GF-D8 (cell line): ENCODE data around the gene ETNK2.
A peak's percentile ranks its signal among the peaks of the same experiment; 100 is the strongest.

ENCODE experiments used
- DNase-seq: peaks from one replicate; lab custom pipeline; 2025; lab: John Stamatoyannopoulos, UW

The ETNK2 gene

GRCh38 chr1:204147406-204148383 lies 4.1 kb downstream of the ETNK2 start:
- DNase-seq, result no peak

GRCh38 chr1:204146965-204147364 lies 4.9 kb downstream of the ETNK2 start:
- no peak for DNase-seq

GRCh38 chr1:204146309-204146708 lies 5.5 kb downstream of the ETNK2 start:
- no peak for DNase-seq

GRCh38 chr1:204145033-204145504 lies 6.8 kb downstream of the ETNK2 start:
- DNase-seq, result no peak

DNA sequence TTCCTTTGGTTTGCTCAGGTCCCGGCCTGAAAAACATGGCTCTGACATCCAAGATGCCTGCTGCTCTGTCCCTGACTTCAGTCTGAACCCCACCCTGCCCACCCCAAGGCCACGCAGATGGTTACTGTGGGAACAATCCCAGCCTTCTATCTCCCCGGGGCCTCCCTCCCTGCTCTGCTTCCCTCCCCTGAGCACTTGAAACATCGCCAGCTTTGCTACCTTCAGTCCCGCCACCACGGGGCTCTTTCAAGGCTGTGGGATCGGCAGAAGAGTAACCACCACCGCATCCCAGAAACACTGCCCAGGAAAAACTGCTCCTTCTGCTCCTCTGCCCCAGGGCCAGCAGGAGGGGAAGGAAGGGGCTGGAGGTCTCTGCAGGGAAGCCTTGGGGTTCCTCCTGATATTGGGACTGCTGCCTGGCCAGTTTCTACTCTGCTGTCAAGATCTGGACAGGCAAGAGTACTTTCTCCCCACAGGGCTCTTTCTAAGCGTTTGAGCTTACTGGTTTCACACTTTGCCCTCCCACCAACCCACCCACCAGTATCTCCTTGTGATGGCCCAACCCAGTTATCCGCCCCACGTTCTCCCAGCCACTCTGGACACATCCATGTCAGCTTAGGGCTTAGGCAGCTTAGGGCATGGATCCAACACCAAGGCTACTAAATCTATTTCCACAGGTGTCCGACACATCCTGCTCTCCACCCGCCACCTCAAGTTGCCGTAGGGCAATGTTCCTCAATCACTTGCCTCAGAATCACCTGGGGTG lies 8.4 kb downstream of the ETNK2 start:
- DNase-seq, result no peak

DNA sequence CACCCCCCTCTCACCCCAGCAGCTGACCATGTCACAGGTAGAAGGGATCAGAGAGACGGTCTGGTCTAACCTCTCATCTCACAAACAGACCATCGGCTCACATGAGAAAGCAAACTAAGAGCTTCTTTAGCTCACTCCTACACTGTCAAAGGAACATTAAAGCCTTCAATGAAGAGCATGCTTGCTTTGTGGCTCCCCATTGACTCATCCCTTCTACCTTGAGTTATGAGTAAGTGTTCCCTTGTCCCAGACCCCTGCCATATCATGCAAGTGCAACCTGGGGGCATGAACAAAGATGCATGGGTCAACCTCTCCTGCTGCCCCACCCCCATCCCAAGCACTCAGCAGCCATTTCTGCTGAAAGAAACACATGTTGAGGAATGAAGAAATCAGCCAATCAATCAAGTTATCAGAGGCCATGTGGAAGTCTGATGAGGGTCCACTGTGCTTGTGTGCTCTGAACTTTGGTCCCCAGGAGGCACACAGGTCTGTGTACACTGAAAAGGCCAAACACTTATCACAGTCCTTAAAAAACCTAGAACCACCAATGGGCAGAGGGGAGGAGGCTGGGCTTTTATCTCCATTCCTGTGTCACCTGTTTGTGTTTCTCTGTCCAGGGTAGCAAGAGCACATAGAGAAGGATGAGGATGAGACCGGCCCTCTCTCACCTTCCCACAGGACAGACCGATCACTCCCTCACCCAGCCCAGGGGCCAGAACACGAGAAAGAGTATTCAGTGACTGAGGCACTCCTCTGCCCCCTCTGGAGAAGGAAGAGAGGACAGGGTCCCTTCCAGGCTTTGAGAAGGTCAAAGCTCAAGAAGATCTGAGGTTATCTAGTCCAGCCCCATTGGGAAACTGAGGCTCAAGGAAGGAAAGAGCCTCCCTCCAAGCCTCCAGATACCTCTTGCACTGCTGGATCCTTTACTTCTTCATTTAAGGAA lies 9.5 kb downstream of the ETNK2 start:
- DNase-seq, result no peak

GRCh38 chr1:204141131-204141530 lies 10.7 kb downstream of the ETNK2 start:
- DNase-seq, result no peak

DNA sequence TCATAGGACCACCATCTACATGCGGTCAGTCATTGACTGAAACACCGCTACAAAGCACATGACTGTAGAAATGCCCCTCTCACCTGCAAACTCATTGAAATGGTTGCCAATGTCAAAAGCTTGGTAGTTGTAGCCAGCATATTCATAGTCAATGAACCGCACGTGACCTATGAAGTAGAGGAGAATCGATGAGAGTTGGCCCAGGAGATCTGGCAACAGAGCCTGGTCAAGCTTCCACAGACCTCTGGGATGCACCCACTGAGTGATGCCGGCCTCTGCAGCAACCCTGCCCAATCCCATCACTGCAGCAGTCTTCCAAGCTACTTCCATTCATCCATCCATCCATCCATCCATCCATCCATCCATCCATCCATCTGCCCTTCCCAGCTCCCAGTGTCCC lies 11.9 kb downstream of the ETNK2 start:
- DNase-seq, result no peak

DNA sequence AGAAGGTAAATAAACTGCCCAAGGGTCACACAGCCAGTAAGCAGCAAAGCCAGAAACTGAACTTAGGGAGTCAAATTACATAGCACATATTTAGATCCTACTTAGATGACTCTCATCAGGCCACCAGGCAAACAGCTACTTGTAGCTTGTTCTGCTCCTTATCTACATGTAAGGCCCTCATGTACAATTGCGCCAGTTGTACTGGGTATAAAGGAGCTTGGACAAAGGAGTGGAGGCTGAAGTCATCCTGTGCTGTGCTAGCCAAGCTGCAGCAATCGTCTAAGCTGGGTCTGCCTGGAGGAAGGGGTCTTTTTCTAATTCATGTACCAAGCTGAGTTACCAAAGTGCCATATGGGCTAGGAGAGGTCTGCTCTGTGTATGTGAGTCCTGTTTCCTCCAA lies 12.8 kb downstream of the ETNK2 start:
- no peak for DNase-seq

GRCh38 chr1:204136814-204137213 lies 15.0 kb downstream of the ETNK2 start:
- DNase-seq, result no peak

- DNase-seq, result no peak
Measured at GRCh38 chr1:204134103-204134502, 17.7 kb downstream of the ETNK2 start.

- no peak for DNase-seq
Measured at GRCh38 chr1:204132718-204133117, 19.1 kb downstream of the ETNK2 start.

DNA sequence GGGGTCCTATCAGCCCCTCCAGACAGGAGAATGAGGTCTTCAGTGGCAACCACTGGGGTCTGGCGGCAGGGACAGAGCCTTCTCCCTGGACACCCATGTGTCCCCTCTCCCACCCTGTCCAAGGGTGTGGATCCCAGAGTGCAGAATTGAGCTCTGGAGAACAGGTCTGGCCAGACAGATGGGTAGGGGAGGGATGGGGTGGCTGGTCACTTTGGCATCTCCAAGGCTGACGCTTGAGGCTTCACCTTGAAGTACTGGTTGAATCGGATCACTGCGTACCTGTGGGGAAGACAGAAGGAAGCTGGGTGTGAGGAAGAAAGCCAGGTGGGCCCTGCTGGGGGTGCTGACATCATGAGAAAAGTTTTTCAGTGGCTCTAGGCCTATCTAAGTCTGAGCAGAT lies 19.9 kb downstream of the ETNK2 start:
- no peak for DNase-seq

GRCh38 chr1:204130981-204131892 lies 20.6 kb downstream of the ETNK2 start:
- DNase-seq, result no peak

- no peak for DNase-seq
Measured at GRCh38 chr1:204130178-204130577, 21.7 kb downstream of the ETNK2 start.

DNA sequence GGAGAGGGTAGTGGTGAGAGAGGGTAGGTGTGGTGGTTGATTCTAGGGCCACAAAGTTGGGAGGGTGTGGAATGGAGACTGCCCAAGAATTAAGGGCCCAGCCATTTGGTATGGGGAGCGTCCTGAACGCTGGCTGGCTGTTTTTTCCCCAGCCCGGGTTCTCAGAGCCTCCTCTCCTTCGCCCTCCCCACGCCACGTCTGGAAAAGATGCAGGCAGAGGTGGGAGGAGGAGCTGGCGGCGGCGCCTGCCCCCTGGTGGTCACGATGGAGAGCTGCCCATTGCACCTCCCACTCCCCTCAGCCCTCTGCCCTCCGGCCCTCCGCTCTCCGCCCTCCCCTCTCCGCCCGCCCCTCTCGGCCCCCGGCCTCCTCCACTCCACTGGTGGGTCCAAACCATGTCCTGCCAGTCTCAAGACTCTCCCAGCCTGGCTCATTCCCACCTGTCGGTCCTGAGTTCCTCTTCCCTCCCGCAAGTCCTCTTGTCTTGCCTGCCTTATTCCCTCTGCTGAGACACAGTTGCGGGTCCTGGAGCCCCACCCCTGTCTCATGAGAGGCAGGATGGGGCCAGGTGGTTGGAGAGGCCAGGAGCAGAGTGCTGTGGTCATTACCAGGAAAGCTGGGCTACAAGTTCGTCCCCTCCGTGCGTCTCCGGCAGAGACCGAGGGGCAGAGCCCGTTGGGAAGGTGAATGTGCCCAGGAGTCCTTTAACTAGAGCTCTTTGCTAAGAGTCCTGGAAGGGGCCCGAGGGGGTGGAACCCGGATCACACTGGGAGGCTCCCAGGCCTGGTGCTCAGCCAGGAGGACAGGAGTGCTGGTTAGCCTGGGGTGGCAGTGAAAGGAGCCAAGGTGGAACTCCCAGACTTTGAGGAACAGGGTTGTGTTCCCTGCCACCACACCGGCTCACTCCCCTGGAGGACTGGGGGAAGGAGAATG lies 22.6 kb downstream of the ETNK2 start:
- peak; percentile 5 for DNase-seq

DNA sequence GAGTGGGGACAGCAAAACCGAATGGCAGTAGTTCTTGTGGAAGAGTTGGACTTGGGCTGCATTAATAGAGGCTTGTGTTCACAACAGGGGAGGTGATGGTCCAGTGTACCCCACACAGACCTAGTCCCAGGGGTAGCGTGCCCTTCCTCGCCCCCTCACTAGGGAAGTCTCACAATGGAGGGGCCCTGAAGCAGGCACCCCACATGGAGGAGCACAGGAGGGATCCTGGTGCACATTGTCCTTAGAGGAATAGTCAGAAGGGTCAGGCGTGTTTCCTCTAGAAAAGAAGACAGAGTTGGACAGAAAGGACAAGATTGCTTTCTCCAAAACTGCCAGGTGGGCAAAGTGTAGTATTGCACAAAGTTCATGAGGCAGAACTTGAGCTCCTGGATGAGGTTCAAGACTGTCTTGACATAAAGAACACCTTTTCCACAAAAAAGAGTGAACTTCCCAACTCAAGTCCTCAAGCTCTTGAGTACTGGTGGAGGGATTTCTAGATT lies 23.3 kb downstream of the ETNK2 start:
- no peak for DNase-seq

DNA sequence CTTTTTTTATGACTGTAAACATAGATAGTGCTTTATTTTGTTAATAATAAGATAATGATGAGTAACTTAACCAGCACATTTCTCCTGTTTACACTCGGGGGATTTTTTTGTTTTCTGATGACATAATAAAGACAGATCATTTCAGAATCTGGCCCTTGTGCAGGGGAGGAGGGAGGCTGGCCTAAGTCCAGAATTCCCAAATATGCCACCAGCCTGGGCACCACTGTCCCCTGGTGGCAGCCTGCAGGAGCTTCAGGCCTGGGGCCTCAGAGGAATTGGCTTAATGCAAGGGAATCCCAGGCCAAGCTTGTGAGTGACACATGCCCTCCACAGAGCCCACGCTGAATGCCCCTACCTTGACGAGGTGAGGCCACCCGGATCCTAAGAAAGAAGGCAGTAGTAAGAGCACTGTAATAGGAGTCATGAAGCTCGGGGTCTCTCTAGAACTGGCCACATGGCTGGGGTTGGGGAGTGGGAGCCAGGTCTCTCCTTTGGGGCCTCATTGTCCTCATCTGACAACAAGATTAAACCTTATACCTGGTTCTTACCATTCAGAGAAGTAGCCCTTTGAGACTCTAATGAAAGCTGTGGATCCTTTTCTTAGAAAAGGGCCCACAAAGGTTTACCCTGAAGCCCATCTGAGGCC lies 24.1 kb downstream of the ETNK2 start:
- peak; percentile 5 for DNase-seq

DNA sequence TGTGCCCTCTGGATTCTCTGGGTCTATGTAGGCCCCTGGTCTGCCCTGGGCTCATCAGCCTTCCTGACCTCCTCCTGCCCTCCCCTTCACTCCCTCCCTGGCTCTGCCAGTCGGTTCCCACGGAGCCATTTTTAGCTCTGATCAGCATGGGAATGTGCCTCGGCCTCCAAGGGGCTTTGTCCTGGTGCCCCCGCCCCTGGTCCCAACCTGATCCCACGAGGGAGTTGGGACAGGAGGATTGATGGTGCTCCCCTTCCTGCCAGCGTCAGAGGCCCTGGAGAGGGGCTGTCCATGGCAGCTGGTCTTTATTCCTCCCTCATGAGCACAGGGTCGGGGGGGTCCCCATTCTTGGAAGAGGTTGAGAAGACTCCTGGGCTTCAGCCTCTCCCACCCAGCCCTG lies 24.9 kb downstream of the ETNK2 start:
- DNase-seq, result no peak
